SHP77 treated with DMSO at 0.1 percent for 48 hours (cell line): ENCODE data around the gene GNG8.
"Not testable (repeated sequence)": the region's sequence is repeated elsewhere in the genome, so short reads cannot be mapped to it uniquely, and the experiment has no call there.

Experiments used
- DNase-seq: peaks from one replicate; lab custom pipeline; 2025; lab: John Stamatoyannopoulos, UW

Gene GNG8

DNA sequence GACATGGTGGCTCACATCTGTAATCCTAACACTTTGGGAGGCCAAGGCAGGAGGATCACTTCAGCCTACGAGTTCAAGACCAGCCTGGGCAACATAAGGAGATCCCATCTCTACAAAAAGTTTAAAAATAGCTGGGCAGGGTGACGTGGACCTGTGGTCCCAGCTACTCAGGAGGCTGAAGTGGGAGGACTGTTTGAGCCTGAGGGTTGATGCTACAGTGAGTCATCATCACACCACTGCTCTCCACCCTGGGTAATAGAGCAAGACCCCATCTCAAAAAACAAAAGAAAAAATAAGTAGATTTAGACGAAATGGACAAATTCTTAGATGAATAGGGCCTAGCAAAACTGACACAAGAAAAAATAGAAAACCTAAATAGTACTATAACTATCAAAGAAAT lies 10.4 kb upstream of the GNG8 start:
- DNase-seq = no peak

DNA sequence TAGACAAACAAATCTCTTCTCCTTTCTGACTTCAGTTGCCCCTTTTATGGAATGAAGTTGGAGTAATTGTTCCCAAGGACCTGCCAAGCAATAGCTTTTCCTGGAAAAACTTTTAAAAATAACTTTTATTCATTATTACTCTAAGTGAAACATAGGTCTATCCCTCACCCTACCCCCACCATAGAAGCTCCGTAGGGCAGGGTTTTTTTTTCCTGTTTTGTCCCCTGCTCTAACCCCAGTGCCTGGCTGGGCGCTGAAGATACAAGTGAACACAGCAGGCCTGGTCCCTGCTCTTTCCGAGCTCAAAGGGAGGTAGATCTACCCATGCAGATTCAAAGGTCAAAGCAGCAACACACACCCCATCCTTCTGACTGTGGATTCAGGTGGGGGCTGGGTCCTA lies 8.7 kb upstream of the GNG8 start:
- no peak for DNase-seq

DNA sequence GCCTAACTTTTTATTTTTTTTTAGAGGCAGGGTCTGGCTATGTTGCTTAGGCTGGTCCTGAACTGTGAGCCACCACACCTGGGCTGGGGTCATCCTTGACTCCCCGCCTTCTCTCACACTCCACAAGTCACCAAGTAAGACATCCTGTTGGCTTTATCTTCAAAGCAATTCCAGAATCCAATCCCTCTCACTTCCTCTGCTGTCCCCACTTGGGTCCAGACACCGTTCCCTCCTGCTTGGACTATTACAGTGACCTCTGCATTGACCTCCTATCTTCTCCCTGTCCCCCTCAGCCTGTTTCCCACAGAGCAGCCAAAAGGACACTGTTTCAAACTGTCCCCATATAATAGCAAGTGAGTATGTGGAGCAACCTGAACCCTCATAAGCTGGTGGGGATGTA lies 4.7 kb upstream of the GNG8 start:
- DNase-seq = no peak

DNA sequence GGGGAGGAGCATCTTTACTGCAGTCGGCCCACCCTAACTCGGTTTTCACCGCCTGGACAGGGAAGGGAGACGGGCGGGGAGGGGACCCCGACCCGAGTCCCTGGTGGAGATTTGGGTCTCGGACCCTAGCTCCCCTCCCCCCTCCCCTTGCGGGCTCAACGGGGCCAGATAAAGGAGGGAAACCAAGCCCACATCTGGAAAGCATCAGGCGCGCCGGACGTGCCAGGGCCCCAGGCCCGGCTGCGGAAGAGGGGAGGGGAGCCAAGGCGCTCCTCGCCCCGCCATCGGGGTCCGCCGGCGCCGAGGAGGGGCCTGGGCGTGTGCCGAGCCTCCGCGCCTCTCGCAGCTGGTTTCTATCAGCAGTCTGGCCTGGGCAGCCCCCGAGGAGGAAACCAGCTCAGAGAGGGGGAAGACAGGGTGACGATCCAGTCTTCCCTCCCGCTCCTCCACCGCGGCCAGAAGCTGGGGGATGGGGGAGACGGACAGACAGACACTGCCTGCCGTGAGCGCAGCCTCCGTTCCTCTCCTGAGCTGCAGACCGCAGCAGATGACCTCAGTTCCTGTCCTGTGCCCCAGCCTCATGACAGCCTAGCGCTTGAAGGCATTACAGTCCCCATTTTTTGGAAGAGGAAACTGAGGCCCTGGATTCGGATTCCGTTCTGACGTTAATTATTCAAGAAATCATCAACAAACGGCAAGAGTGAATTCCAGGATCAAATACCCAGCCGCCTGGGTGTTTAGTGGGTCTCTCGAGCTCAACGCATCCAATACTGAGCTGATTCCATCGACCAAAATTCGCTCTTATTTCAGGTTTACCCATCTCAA lies 3.6 kb upstream of the GNG8 start:
- DNase-seq = no peak

DNA sequence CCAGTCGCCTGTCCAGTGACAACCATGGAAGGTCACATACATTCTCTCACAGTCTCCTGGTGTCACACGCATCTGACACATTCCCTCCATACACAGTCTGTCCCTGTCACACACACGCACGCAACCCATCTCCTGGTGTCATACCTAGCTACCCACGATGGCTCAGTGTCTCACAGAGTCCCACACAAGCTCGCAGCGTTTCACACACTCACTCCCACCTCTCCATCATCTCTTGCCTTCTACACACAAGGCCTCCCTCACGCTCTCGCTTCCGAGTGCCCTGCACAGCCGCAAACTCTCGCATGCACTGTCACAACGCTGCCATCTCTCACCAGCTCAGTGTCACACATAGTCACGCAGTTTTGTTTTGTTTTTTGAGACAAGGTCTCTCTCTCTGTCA lies 1.2 kb upstream of the GNG8 start:
- no peak for DNase-seq

DNA sequence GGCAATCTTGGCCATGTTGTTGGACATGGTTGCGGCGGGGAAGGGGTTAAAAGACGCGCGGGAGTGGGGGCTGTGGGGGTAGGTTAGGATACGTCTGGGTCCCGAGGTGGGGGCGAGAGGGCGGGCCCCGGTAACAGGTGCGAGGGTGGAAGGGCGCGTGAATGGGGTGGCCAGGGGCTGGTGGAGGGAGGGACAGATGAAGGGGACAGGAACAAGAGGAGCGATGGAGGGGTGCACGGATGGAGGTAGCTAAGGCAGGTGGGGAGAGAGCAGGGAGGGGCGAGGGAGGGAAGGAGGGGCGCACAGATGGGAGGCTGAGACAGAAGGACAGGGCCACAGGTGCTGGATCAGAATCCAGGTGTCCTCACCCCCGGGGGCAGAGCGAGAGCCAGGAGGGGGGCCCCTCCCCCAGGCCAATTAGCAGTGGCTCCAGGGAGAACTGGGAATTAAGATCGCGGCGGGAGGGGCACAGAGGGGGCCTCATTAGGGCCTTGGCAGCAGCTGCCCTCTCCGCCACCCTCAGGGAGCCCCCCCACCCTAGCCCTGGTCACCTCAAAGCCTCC lies 1.3 kb downstream of the GNG8 start:
- no peak for DNase-seq

DNA sequence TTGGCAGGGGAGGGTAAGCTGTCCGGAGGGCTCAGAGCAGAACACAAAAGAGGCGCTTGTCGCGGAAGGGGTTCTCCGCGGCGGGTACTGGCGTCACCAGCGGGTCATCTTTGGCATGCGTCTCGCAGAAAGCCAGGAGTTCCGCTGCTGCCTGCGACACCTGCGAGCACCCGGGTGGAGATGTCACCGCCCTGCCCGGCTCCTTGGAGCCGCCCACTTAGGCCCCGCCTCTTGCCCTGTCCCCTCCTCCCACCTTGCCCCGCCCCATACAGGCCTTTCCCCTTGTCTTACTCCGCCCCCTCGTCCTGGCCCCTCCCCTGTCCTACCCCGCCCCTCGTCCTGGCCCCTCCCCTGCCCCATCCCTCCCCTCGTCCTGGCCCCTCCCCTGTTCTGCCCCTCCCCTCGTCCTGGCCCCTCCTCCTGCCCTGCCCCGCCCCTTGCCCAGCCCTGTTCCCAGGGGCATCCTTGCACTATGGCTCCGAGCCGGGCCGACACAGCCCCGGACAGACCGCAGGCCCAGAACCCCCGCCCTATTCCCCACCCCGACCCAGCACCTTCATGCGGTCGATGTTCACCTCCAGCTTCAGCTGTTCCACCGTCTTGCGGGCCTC lies 1.9 kb downstream of the GNG8 start:
- DNase-seq = no peak

DNA sequence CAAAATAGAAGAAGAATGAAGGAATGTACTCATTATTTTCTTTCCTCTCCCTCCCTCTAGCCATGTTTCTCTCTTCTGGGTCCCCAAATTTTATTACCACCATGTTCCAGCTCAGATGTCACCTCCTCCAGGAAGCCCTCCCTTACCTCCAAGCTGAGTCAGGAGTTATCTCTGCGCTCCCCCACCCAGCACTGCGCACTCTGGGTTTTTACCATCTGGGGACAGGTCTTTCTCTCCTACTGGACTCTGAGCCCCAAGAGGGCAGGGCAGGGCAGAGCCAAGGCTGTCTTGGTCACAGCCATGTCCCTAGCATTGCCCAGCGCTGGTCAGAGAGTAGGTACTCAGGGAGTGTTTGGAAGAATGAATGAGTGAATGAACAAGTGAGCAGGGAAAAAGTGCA lies 2.9 kb downstream of the GNG8 start:
- no peak for DNase-seq

DNA sequence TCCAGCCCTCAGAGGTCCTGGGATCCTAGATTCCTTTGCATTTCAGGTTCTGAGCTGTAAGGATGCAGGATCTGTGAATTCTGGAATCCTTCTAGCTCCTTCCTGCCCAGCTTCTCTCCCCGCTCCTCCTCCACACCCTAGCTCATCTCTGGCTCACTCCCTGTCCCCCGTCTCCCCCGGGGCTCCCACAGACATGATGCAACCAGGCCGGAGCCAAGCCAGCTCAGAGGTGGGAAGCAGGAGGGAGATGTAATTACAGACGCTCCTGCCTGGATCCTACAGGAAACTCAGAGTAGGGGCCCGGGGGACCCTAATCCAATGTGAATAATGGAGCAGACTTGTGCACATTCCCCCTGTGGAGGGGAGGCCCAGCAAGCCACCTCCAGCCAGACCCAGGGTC lies 4.5 kb downstream of the GNG8 start:
- no peak for DNase-seq

DNA sequence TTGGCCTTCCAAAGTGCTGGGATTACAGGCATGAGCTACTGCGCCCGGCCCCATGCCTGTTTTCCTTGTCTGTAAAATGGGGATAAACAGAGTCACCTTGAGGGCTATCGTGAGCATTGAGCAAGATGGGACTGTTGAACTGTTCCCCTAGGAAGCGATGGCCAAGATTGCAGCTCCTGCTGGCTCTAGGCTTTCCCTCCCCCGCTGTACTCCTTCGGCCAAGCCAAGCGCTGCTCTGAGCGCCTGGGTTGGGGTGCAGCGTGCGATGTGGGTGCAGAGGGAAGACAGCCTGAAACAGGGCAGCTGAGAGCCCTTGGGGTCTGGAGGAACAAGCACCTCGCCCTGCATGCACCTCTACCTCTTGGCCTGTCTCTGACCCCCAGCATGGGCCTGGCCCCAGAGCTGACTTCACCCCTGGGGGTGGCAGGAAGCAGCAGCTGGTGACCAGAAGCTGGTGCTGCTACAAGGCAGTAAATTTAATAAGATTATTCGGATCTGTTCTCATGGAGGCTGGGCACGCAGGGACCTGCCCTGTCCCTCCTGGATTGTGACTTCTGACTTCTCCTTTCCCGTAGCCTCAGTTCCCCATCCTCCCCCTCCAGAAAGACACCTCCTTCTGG lies 5.3 kb downstream of the GNG8 start:
- no peak for DNase-seq

DNA sequence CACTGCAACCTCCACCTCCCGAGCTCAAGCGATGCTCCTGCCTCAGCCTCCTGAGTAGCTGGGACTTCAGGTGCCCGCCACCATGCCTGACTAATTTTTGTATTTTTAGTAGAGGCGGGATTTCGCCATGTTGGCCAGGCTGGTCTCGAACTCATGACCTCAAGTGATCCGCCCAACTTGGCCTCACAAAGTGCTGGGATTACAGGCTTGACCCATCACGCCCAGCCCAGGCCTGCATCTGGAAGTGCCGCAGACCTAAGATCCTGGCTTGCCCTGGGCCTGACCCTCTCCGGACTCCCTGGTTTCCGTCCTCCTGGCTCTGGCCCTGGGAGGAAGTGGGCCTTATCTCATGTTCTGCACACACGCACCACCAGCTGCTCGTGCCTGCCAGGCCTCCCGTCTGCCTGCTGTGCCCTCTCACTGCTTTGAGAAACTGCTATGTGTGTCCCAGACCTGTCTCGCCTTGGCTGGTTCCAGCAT lies 6.4 kb downstream of the GNG8 start:
- DNase-seq = no peak

DNA sequence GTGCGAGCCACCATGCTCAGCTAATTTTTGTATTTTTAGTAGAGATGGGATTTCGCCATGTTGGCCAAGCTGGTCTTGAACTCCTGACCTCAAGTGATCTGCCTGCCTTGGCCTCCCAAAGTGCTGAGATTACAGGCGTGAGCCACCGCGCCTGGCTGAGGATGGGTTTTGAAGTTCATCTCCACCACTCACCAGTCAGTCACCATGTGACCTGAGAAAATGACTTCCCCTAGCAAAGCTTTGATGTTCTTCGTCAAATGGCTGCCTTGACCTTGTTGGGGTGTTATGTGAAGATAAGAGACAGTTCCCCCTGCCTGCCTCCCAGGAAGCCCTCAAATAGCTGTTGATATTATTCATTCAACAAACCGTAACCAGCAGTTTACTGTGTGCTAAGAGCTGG lies 7.0 kb downstream of the GNG8 start:
- not testable (repeated sequence) for DNase-seq

DNA sequence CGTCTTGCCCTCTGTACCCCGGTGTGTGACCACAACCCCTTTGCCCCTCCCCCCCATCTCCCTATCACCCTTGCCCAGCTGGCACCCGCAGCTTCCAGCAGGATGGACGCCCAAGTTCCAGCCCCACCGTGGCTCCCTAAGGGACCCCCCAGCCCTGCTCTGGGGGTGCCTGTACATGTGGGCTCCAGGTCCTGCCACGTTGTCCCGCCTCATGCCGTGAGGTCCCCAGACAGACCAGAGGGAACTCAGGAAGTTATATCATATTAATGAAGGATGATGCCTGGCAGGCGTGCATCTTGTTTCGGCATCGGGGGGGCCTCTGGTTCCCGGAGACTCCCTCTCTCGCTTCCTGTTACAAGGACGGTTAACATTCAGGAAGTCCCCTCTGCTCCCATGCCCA lies 9.6 kb downstream of the GNG8 start:
- no peak for DNase-seq

DNA sequence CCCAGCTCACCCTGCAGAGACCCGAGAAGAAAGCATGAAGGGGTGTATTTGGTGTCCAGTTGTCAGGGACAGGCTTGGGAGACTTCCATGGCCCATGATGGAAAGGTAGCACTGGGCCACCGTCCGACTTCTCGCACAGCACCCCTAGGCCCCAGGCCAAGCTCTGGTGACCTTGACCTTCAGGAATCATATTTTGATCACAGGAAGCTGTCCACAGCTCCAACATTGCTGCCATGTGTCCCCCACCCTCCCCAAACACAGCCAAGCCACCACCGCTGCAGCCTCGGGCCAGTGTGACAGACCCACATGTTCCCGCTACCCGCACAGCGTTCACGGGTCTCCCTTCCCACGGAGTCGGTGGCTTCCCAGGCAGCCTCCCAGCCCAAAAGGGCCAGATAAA lies 10.3 kb downstream of the GNG8 start:
- DNase-seq = no peak

DNA sequence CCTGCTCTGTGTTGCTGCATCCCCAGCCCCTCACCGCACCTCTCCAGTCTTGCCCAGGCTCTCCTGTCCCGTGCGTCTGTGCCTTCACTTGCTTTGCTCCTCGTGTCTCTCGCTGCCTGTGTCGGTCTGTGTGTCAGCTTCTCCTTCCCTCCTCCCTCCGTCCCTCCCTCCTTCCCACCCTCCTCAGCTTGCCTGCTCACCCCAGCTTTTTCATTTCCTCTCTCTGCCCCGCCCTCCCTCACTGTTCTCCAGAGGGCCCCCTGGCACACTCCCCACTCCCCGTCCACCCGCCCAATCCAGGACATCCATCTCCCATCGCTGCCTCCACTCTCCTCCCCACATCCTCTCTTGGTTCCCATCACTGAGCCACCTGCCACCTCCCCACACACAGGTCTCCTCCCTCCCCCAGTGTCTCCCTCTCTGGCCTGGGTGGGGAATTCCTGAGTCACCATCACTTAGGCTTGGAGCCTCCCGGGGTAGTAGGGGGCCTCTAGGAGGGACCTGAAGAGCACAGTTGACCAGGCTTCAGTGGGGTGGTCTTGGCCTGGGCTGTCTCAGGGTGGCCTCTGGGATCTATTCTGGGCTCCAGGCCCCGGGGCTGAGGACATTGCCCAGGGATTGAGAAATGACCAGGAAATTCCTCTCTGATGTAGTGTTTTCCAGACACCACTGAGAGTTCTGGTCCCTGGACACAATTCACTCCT lies 10.9 kb downstream of the GNG8 start, which contains the start of gene PTGIR:
Gene PTGIR (minus strand): TSS at position 132 of the 704 bp plus-strand sequence. CDS start 864 bp downstream, outside the sequence.
- no peak for DNase-seq

DNA sequence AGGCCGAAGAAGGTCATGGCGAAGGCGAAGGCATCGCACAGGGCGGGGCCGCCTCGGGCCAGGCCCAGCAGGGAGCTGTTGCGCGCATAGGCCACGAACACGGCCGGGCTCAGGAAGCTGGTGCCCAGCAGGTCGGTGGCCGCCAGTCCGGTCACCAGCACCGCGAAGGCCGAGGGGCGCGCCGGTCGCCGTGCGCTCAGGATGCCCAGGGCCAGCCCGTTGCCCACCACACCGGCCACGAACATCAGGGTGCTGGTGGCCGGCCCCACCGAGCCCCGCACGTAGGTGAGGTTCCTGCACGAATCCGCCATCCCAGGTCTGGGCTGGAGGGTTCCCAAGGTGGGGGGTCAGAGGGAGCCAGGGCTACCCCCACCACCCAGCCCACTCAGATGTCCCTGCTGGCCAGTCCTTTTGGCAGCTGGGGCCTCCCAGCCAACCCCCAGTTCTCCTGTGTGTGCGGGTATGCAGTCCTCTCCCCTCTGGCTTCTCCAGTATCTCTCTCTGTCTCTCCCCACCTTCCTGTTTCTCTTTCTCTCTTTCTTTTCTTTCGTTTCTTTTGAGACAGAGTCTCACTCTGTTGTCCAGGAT lies 12.0 kb downstream of the GNG8 start:
- DNase-seq = no peak

DNA sequence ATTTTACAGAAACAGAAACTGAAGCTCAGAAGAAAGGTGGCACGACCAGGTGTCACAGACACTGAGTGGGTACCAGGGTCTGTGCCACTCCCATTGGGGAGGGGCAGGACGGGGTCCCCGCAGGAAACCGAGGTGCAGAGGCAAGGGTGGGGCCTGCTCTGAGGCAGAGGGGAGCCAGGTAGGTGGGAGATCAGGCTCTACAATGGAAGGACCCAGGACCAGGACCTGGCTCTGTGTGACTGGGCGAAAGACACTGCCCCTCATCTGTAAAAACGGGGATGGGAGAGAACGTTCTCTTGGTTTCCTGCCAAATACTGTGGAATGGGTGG lies 13.9 kb downstream of the GNG8 start:
- DNase-seq = no peak

DNA sequence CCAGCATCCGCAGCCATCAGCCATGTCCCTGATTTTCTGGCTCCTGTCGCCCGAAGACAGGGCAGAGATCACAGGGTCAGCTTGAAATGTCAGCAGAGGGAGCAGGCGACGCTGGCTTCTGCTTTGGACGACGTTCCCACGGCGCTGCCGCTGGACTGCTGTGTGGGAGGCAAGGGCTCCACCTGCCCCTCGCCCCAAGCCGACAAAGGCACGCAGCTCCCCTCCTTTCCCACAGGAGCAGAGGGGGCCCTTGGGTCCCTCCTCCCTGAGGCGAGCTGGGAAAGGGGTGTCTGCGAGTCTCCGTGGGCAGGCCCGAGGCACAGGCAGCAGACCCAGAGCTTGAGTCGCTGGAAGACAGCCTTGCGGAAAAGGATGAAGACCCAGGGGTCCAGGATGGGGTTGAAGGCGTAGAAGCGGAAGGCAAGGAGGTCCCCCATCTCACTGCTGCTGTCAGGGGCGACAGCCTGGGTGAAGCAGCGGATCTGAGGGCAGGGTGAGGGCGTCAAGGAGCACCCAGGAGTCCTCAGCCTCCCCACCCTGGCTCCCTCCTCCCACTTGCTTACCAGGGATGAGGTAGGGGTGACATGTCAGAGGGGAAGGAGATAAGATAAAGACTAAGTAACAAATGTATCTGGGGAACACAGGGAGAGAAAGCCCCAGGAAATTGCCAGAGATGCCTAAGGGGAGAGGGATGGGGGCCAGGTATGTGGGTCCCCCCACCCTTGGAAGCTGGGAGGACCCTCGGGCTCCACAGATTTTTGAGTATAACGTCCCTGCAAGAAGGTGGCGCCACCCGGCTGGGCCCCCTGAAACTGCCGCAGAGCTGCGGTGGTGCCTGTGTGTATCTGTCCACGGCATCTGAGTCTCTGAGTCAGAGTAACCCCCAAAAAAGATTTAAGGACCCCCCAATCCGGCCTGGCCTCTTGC lies 14.5 kb downstream of the GNG8 start:
- no peak for DNase-seq

DNA sequence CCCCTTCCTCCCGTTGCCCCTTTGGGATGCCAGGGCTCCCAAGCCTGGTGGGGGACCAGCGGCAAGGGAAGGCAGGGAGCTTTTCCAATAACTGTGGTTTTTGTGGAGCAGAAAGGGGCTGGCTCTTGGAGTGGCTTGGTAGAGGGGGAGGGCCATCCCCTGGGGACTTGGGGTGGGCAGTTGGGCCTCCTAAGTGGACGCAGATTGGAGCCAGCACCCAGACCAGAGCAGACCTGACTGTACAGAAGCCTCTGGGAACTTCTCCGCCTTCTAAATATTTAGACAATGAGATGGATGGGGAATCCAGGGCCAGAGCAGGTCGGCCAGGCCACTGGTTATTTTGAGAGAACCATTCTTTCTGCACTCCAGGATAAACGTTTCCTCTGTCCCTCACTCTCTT lies 15.3 kb downstream of the GNG8 start:
- DNase-seq = no peak

DNA sequence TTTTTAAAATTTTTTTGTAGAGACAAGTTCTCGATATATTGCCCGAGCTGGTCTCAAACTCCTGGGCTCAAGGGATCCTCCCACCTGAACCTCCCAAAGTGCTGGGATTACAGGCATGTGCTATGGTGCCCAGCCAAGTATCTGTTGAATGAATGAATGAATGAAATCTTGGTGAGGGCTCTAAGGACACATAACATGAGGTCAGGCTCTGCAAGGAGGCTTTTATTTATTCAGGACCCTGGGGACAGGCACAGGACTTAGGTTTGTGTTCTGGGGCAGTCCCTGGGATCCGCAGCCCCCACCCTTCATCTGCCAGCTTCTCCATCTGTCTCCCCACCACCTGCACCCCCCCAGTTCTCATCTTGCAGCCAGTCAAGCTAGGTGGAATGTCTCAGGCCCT lies 15.7 kb downstream of the GNG8 start:
- no peak for DNase-seq

DNA sequence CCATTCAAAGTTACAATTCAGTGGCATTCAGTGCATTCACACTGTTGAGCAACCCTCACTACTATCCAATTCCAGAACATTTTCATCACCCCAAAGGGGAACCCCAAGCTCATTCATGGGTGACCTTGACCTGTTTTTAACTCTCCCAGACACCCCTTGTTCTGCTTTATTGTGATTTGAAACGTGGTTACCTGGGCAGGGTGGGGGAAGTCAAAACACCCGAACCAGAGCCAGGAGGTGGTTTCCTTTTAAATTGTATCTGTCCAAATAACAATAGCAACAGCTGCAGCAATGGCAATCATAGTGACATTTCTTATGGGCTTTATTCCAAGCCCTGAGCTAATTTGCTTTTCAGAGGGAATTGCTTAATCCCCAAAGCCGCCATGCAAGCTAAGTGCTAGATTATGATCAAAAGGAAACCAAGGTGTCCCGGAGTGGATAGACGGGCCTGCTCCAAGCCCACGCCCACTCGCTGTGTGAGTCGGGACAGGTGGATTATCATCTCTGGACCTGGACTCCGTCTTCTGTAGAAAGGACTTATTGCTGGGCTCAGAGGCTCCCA lies 17.3 kb downstream of the GNG8 start:
- DNase-seq = no peak
